IPS-NIHi11 (cell line): ENCODE data around the gene SPINK4.

ENCODE experiments used
- DNase-seq: peaks from one replicate; pipeline ENCODE4 v3.0.0; 2012; ENCODE audit warnings: mixed read lengths, low spot score

SPINK4 gene

GRCh38 chr9:33291901-33292300 is 51.9 kb downstream of the SPINK4 start:
- no peak for DNase-seq

GRCh38 chr9:33293782-33294181 is 53.8 kb downstream of the SPINK4 start:
- DNase-seq: no peak

- no peak for DNase-seq
Observed at GRCh38 chr9:33294670-33295432, 54.9 kb downstream of the SPINK4 start.

- DNase-seq: no peak
Observed at GRCh38 chr9:33295571-33295970, 55.6 kb downstream of the SPINK4 start.

- DNase-seq: no peak
Observed at GRCh38 chr9:33297432-33297831, 57.5 kb downstream of the SPINK4 start.
